ENCODE measurements around the gene POC1B.
"Not testable (repeated sequence)": the region's sequence is repeated elsewhere in the genome, so short reads cannot be mapped to it uniquely, and the experiment has no call there.

The POC1B gene

DNA sequence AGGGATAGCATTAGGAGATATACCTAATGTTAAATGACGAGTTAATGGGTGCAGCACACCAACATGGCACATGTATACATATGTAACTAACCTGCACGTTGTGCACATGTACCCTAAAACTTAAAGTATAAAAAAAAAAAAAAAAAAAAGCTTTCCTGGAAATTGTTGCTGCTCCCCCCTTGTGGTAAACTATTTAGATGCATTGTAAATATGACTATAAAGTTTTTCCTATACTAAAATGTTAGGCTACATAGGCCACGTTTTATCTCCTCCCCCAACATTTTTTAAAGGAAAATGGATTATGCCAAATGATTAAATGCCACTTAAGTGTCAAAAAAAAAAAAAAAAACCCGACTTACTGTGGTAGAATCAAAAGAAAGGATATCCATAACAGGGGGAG, 66.6 kb downstream of the POC1B start:
- not testable (repeated sequence) for DNase-seq

DNA sequence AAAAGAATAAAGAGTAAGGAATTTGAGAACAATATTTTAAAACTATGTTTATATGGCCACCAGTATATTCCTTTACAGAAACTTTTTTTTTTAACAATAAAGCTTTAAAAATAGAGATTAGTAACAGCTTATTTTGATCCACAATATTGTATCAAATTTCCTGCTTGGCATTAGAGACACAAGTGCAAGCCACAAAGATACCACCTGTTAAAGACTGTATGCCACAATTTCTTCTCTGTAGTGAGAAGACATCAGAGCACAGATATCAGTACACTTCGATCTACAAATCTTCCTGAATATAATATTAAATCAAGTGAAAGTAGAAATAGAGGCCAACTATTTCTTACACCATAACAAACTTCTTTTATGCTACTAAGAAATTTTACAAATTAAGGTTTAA, 69.3 kb downstream of the POC1B start:
- no peak for DNase-seq

DNA sequence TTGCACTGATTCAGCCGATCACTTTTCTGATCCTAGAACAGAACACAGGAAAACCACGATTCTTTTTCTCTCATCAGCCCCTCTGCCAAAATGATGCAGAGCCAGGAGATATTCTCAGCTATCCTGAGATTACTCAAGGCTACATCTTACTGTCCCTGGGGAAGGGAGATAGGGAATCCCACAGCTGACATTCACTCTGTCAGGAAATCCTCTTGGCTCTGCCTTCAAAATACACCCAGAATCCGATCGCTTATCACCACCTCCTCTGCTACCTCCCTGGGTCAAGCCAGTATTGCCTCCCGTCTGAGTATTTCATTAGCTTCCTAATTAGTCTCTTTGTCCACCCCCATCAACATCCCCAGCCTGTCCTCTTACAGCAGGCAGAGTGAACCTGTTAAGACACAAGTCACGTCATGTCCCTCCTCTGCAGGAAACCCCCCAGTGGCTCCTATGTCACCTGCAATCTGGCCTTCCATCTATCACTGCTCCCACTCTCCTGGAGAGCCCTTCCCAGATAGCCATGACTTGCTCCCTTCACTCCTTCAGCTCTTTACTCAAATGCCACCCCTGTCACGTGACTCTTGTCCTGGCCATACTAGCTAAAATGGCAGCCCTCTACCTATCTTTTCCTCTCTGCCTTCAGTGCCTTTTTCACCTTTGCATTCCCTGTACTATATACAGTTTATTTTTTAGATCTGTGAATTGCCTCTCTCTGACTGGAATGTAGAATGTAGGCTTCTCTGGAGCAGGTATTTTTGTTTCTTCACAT, 71.6 kb downstream of the POC1B start:
- no peak for DNase-seq

DNA sequence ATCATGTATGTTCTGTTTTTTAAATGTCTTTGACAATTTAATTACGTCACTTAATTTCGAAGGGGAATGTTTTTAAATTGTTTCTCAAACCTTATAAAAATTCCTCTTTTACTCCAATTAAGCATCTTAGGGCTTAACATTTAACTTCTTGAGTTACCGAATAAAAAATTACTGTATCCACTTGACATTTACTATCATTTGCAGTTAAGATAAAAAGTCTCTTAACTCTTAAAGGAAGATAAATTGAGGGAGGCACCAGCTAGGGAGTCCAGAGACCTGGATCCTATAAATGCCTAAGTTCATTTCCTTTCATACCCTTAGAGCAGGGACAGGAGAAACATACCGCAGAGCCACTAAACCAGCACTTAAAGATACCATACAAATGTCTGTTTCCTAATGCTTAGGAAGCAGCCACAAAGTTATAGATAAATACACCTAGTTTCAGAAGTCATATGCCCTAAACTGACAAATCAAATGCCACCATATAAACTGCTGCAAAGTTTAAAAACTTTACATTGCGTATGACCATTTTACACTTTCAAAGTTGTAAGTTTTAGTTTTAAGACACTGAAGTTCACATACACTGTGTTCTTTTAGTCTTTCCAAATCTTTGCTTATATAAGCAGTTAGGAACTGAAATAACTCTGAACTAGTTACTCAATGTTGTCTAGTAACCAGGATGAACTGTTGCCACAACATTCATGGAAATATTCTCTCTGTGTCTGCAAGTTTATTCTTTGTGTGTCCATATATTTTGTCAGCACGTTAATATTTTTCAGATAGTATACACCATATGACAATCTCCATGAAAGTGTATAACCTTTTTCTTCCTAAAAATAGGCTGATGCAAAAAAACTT, 72.5 kb downstream of the POC1B start:
- DNase-seq = no peak

DNA sequence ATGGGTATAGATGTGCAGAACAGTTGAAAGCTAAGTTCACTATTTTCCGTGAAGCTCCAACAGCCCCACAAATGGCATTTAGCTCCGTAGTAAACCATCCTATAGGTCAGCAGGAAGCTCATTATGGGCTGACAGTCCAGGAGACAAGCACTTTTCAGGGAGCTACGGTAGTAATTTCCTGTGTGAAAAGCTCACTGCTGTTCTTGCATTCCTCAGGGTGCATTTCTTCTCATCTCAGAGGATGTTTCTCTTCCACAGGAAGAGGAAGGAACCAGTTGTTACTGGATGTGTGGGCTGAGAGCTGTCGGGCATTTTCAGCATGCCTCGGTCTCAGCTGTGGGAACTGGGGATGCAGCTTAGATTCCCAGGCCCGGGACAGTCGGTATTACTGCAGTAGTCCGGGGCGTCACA, 74.0 kb downstream of the POC1B start:
- DNase-seq = peak; percentile 51

DNA sequence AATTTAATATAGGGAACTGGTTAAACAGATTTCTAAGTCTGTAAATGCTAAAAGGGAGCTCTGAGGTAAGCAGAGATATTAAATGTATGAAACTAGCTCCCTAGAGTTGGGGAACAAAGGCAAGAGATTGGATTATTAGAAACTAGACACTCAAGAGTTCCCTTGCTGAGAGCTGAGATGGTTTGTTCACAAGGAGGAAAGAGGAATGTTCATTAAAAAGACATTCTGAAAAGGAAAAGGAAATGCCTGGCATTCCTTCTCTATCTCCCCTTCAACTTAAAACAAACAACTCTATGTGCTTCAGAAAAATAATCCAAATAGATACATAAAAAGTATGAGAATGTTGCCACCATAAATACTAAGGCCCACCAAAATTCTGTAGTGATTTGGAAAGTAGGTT, 74.9 kb downstream of the POC1B start:
- peak; percentile 58 for DNase-seq

DNA sequence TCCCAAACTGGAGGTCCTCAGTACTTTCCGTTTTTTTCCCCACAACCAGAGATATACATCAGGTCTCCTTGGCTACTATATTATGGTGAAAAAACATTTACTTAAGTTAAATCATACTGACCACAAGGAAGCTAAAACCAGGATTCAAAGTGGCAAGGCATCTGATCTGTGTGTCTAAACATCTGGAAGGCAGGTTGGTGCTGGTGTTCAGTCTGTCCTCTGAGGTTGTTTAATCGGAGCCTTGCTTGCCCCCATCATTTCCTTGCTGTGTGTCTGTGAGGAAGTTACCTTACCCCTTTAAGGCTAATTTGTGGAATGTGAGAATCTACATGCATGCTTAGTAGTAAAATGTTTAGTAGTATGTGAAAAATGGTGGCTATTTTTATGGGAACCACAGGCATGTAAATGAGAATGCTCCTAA, 76.9 kb downstream of the POC1B start:
- DNase-seq = no peak

DNA sequence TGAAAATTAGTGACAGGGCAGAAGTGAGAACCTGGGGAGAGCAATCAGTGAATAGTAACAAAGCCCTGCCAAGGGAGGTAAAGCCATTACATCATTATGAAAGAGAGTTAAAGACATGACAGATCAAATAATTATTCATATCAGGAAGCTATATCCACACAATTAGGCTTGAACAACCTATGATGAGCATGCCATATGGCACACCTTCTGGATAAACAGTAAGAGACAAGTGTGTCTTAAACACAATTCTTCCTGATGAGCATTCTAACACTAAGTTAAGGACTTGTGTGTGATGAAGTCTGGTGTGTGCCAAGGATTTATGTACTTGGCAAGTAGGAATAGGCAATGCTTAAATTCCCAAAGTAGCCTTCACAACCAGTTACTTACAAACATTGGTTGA, 77.3 kb downstream of the POC1B start:
- no peak for DNase-seq

DNA sequence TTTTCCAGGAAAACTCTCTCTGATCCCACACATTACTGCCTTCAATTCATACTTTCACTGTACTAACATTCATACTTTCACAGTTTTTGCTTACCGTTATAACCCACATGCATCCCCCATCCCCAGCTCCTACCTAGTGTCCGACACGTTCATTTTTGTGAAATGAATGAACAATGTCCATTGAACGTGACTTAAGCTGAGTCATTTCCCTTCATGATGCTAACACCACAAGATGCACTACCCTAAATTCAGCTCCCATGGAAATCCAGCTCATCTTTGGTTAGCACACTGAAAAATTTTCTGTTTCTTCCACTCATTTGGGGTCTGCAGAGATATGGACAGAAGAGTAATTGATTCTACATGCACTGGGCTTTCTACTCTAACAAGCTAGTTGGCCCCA, 85.9 kb downstream of the POC1B start:
- DNase-seq = no peak

DNA sequence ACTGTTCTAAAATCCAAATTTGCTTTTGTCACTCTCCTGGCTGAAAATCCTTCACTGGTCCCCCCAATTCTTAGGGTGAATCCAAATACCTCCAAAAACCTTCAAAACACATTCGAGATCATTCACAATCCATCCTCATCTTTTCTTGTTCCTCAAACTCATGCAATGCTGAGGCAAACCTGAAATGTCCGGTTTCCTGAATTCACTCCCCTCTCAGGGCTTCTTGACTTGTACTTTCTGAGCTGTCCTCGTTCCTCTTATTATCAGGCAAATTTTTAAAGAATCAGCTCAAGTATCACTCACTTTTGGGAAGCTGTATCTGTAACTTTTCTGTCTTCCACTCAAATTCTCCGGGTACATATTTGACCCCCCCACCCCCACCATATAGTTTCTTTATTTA, 88.6 kb downstream of the POC1B start:
- DNase-seq = no peak

DNA sequence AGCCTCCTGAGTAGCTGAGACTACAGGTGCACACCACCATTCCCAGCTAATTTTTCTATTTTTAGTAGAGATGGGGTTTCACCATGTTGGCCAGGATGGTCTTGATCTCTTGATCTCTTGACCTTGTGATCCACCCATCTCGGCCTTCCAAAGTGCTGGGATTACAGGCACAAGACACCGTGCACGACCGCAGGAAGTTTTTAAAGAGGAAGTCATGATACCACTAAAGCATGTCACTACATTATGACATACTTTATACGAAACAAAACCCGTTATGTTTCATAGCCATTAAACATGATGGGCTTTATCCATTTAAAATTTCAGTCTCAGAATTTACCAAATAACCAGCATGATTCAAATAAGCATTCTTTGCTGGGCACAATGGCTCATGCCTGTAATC, 89.8 kb downstream of the POC1B start:
- DNase-seq = no peak

DNA sequence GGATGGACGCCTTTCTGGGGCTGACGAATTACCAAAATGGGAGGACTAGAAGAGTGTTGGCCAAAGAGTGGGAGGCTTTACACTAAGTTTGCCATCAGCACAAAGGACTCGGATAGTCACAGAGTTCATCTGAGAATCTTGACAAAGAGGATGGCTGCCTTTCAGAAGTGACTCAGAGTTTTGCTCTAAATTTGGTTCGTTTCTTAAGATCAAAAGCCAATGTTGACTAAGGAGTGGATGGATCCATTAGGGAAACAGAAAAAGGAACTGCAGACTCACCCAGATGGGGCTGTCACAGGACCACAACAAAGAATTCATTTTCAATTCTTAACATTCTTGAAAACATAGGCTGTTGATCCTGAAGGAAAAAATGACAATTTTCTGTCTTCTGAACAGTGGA, 92.2 kb downstream of the POC1B start:
- no peak for DNase-seq

DNA sequence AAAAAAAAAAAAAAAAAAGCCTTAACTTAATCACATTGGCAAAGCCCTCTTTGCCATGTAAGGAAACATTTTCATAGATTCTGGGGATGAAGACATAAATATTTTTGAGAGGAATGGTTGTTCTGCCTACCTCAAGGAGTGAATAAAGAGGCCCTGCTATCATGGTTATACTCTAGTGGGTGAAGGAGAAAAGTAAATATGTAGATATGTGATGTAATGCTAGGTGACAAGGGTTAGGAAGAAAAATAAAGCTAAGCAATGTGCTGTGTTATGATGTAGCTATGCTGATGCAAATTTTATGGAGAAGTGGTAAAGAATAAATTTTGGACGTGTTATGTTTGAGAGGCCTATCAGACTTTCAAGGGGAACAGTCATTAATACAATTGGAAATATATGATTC, 93.5 kb downstream of the POC1B start:
- no peak for DNase-seq

DNA sequence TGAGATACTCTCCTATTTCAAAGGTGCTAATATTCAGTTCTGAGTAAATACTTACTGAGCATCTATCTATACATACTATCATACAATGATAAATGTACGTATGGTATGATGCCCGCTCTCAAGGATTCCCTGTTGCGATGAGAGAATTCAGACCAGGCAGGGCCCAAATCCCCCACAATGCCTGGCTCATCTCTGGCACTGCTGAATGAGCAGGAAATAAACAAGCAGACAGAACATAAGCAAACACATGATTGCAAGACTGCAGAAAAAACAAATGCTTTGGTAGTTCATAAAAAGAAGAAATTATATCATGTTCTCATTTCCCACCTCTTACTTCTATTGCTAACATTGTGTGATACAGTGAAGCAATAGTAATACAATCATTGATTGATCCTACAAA, 96.3 kb downstream of the POC1B start:
- DNase-seq = no peak

DNA sequence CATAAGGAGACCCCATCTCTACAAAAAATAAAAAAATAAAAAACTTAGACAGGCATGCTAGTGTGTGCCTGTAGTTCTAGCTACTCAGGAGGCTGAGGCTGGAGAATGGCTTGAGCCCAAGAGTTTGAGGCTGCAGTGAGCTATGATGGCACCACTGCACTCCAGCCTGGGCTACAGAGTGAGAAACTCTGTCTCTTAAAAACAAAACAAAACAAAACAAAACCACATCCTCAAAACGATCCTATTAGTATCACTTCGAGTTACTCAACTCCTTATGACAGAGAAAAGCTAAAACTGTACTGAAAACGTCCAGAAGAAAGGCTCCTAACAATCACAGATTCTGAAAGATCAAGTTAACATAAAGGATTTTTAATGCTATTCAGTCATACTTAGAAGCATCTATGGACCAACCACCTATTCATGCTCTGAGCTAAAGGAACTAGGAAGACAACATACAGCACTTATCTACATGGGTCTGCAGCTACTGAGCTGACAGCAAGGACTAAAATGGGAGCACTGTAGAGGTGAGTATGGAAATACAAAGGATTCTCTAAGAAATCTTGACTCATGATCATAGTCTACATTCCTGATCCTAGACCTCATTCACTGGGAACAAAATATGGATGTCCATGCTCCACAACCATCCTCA, 98.2 kb downstream of the POC1B start:
- DNase-seq = no peak

DNA sequence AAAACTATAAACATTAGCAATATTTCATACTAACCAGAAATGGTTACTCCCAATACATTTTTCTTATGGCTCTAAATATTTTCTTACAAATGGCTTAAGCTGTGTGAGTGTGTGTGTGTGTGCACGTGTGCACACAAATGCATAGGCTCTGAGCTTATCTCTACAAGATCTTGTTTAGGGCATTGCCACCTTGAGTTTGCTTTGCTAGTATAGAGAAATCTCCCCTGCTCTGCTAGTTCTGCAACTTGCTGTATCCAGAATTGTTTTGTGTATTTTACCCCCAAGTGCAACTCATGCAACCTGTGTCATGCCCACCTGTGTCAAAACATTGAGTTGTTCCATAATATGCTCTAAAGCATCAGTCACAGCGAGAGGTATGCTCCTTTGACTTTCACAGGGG, 101.0 kb downstream of the POC1B start:
- DNase-seq = no peak

DNA sequence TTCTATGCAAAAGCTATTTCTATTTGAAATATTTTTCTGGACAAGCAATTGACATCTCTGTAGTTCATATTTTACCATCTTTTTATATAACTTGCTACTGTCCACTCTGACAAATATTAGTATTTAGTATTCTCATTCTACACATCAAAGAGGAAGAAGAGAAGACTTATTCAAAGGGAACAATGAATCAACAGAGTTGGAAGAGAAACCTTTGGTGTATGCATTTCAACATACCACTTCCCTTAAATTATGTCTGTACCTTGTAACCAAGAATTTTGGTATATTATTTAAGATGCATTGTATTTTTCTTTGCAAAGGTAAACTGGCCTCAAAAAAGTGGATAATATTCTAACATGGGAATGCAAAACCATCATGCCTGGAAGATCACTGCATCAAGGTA, 101.5 kb downstream of the POC1B start:
- no peak for DNase-seq

DNA sequence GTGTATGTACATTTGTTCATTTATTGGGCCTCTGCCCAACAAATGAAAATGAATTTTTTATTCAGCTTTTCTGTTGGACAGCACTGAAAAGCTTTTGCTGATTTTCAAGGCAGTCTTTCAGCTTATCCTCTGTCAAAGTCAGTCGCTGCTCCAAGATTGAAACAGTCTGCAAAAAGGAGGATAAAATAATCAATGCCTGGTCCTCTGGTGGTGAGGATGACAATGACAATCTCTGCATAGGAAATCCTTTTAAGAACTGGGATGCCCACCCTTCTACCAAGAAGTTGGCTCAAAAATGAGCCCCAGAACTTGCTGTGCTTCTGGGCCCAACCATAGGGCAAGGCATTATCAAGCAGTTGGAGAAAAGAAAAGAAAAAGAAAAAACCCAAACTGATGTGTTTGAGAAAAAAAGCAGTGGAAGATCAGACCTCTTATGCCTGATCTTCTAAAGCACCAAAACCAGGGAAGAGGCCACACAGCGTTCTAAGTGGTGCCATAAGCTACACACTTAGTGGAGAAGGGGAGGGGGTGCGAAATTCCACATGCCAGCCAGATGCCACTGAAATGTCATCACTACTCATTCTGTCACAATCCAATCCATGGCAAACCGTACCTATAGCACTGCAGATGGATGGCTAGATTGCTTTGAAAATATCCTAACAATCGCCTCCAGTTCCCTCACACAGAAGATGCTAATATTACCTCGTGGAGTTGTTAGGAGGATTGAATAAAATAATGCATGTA, 104.6 kb downstream of the POC1B start:
- no peak for DNase-seq

DNA sequence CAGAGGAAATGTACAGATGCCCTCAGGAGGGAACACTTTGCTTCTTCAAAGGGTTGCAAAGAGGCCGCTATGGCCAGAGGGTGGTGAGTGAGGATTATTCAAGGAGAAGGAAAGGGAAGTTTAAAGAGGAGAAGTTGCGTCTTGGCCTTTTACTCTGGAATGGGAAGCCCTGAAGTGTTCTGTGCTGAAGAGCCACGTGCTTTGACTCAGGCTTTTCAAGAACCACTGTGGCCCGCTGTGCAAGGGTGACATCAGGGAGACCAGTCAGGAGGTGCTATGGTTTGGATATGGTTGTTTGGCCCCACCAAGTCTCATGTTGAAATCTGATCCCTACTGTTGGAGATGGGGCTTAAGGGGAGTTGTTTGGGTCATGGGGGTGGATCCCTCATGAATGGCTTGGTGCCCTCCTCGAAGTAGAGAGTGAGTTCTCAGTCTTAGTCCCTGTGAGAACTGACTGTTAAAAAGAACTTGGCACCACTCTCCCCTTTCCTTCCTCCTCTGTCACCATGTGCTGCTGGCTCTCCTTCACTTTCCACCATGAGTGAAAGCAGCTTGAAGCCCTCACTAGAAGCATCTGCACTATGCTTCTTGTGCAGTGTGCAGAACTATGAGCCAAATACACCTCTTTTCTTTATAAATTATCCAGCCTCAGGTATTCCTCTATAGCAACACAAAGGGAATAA, 107.5 kb downstream of the POC1B start:
- DNase-seq = no peak

DNA sequence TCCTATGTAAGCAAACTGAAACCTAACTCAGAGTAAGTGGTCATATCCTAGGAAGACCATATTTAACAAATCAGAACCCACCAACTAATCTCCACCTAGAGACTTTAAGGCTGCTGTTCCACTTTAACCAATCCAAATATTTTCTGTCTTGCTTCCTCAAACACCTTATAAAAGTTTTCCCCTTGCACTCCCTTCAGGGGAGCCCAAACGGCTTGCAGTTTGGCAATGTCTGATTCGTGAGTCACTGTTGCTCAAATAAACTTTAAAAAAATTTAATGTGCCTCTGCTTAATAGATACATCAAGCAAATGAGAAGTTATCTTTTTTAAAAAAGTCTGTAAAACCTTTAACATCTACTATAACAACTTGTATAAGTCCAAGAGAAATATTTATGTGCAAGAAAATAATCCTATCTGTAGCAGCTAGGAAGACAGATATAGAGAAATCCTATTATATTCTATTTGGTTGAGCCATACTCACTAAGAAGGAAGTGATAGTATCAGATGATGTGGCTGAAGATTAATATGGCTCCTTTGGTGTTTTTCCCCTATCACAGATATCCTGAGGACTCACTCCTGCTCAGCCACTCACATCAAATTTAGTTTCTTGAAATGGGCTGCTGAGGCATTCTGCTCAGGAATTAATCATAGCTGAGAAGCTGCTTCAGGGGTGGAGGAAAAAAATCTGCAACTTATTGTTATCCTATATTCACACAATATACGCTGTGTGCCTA, 108.4 kb downstream of the POC1B start:
- DNase-seq = no peak

DNA sequence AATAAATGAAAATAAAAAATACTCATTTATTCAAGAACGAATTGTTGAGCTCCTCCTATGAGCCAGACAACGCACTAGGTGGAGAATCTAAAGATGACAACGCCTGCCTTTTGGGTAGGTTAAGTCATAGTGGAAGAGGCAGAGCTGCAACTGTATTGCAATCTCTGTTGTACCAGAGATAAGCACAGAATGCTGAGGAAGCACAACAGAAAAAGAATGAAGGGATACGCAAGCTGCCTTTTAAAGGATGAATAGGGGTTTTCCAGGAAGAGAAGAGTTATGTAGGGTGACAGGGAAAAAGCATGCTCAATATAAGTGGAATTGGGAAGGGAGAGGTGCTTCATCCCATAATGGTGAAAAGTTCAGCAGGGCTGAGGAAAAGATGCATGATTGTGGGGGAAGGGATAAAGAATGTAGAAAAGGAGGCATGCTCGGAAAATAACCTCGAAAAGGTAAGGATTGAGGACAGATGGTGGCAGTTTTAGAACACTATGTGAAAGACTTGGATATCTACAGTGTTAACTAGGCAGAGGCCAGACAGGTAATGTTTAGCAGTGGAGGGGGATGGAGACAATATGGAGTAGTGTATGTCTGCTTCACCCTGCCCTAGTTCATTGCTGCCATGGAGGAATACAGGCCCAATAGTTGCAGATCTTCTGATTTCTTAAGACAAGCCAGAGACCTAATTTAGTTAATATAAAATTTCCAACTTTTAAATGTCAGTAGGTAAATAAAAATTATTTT, 109.6 kb downstream of the POC1B start:
- DNase-seq = no peak

All from kidney glomerular epithelial cell (primary cell).